HG03196 (cell line): ENCODE data around the gene CCDC183.
"Not testable (repeated sequence)": the region's sequence is repeated elsewhere in the genome, so short reads cannot be mapped to it uniquely, and the experiment has no call there.

Experiments used
- ATAC-seq: cut with Tn5 transposase; IDR thresholded peaks from one replicate; pipeline ENCODE4 v1.9.1; 2021; ENCODE audit not compliant: unreplicated experiment

The CCDC183 gene

GRCh38 chr9:136784249-136784996 lies 11.7 kb upstream of the CCDC183 start:
- no peak for ATAC-seq

- ATAC-seq = no peak
Observed at GRCh38 chr9:136784997-136785361, 11.2 kb upstream of the CCDC183 start.

- ATAC-seq = not testable (repeated sequence)
Observed at GRCh38 chr9:136785565-136786355, 10.4 kb upstream of the CCDC183 start.

- no peak for ATAC-seq
Observed at GRCh38 chr9:136786451-136786850, 9.7 kb upstream of the CCDC183 start.

- ATAC-seq = not testable (repeated sequence)
Observed at GRCh38 chr9:136786983-136787382, 9.2 kb upstream of the CCDC183 start.

- ATAC-seq = no peak
Observed at GRCh38 chr9:136787690-136788400, 8.3 kb upstream of the CCDC183 start.

- ATAC-seq = not testable (repeated sequence)
Observed at GRCh38 chr9:136788644-136789522, 7.3 kb upstream of the CCDC183 start.

GRCh38 chr9:136789523-136789937 lies 6.6 kb upstream of the CCDC183 start:
- ATAC-seq = no peak

- ATAC-seq = peak; percentile 81
Observed at GRCh38 chr9:136790640-136791515, 5.3 kb upstream of the CCDC183 start, which contains the start of gene TMEM141. TMEM141 (plus strand) TSS chr9:136791344; CDS start chr9:136791371, 27 bp downstream.

- ATAC-seq = peak; percentile 24
Observed at GRCh38 chr9:136791516-136792276, 4.4 kb upstream of the CCDC183 start.

GRCh38 chr9:136792321-136793085 lies 3.6 kb upstream of the CCDC183 start:
- ATAC-seq = no peak

- no peak for ATAC-seq
Observed at GRCh38 chr9:136793086-136793946, 2.8 kb upstream of the CCDC183 start.

GRCh38 chr9:136794281-136794999 lies 1.7 kb upstream of the CCDC183 start:
- no peak for ATAC-seq

- no peak for ATAC-seq
Observed at GRCh38 chr9:136795000-136795348, 1.2 kb upstream of the CCDC183 start.

- ATAC-seq = not testable (repeated sequence)
Observed at GRCh38 chr9:136796775-136797347, 723 bp downstream of the CCDC183 start.

GRCh38 chr9:136798708-136799078 lies 2.6 kb downstream of the CCDC183 start:
- ATAC-seq = no peak
